NK-92 (cell line): ENCODE data around the gene CD99.

Experiments
- DNase-seq: peaks from one replicate; lab custom pipeline; 2025; ENCODE audit not compliant: unreplicated experiment; lab: John Stamatoyannopoulos, UW

Gene CD99

GRCh38 chrX:2690856-2691542 is at the start of gene CD99:
Gene CD99 (plus strand): TSS chrX:2691295. CDS start chrX:2691361, 66 bp downstream.
- DNase-seq, result no peak

DNA sequence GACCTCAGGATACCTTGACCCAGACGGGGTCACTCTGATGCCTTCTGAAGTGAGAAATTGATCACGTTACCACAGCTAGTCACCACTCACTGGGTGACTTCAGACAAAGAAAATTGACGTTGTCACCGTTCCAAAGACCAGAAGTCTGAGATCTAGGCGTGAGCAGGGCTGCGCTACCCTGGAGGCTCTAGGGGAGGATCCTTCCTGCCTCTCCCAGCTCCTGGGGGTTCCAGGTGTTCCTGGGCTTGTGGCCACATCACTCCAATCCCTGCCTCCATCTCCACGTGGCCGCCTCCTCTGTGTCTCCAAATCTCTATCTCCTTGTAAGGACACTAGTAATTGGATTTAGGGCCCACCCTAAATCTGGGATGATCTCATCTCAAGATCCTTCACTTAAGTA is 48.9 kb upstream of the CD99 start:
- DNase-seq, result no peak

GRCh38 chrX:2642791-2643190 is 48.3 kb upstream of the CD99 start:
- DNase-seq, result no peak

GRCh38 chrX:2643880-2644279 is 47.2 kb upstream of the CD99 start:
- DNase-seq, result no peak

DNA sequence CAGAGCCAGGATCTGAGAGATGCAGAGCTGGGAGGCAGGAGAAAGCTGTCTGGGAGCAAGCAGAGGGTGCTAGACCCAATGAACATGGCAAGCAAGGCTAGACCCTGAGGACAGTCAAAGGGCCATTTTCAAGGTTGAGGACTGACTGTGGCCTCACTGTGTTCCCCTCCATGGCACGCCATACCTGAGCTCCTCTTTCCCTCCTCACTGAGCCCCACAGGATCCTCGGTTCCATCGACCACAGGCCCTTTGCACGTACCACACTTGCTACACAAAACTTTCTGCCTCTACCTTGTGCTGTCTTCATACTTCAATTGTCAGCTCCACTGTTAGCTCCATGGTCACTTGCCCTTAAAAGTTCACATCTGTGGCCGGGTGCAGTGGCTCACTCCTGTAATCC is 45.5 kb upstream of the CD99 start:
- no peak for DNase-seq

DNA sequence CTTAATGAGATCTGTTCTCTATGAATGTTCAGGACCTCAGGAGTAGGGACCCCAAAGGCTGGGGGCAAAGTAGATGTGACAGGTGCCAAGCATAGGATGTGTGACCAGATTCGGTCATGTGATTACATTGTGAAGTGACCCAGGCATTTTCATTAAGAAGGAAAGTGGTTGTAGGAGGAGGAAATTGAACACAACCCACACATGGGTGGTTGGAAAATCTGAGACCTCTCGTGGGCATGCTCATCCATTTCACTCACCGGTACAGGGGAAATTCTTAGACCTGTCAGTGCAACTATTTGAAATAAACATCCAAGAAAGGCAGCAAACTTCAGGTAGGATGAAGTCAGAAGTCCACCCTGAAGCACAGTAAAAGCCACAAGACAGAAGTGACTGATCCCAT is 43.5 kb upstream of the CD99 start:
- DNase-seq, result no peak

- DNase-seq, result no peak
Measured at GRCh38 chrX:2650037-2650436, 41.1 kb upstream of the CD99 start.

DNA sequence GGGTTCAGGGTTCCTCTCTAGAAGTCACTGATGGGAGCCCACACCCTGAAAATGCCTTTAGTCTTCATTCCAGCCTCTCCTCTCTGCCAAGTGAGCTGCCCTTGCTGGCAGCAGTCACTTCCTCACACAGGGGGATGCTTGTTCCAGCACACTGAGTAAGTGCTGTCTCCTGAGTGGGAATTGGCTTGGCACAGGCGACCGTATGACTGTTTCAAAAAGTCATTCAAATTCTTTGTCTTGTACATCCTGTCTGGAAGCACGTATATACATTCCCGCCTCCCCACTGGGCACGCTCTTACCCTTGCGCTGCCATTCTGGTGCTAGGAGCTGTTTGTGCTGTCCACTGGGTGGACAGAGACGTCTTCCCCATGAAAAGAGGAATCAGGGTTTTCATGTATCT is 40.2 kb upstream of the CD99 start:
- DNase-seq, result no peak

GRCh38 chrX:2652106-2652505 is 39.0 kb upstream of the CD99 start:
- DNase-seq, result no peak

DNA sequence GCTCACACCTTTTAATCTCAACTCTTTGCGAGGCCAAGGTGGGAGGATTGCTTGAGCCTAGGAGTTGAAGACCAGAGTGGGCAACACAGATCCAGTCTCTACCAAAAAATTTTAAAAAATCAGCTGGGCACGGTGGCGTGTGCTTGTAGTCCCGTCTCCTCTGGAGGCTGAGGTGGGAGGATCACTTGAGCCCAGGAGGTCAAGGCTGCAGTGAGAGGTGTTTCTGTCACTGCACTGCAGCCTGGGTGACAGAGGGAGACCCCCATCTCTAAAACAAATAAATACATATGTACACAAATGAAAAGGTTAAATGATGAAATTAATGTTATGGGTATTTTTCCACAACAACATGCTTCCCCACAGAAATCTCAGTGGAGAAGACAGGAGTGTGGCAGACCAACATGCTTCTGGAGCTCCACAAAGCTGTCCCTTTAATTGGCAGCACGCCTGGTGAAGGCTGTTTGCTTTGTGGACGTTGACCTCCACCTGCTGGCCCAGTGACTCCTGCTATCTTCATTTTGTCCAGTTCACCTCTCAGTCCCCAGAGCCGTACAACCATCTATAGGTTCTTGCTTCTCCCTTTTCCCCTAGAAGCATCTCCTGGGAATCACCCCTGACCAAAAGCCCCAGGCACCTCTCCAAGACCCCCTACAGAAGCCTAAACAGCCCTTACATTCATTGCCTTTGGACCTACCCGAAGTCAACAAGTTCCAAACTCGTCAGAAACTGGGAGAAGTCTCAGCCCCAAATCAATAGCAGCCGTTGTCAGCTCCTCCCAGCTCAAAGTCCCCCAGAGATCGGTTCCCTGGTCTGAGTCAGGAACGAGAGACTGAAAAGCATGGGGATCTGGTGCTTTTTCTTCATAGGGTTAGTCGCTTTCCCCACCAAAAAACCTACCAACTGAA is 36.4 kb upstream of the CD99 start:
- DNase-seq, result no peak

DNA sequence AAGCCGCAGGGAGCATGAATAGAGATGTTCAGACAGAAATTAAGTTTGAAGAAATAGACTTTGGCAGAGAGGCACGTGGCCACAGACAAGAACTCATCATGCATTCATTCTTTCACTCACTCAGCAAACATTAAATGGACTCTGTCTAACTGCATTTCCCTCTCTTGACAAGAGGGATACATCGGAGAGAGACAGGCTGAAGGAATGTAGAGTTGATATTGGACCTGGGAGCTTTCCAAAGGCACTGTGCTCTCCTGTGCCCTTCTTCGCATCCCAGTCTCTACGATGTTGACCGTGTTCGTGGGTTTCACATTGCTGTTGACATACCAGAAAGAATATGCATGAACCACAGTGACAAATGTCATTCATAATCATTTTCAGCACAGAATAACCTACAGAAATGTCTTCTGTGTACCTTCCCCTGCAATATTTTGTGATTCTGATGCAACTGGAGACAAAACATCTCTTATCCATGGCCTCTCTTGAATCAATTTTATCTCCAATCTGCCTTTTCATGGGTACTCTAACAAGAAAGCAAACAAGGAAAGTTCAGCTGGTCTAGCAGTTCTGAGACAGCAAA is 34.7 kb upstream of the CD99 start:
- DNase-seq, result no peak

DNA sequence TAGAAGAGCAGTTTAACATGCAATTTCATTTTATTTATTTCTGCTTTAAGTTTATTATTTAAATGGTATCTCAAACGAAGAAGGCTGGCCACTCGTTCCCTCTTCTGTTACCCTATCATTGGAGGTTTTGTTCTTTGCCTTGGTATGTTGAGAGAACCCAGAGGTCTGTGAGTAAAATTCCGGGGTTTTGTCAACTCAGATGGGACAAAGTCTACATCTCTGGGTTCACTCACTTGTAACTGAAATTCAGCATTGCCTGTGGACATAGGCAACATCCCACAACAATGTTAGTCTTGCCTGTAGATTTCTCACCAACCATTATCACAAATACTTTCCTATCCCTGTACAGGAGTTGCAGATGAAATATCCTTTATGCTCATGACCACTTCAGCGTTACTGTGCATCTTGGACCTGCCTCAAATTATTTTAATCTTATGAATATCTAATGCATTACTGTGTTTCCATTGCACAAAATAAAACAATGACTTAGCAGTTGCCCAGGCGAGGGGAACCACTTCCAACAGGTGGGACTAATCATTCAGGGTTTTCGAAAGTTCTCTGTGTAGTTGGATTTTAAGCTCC is 33.5 kb upstream of the CD99 start:
- DNase-seq, result no peak

DNA sequence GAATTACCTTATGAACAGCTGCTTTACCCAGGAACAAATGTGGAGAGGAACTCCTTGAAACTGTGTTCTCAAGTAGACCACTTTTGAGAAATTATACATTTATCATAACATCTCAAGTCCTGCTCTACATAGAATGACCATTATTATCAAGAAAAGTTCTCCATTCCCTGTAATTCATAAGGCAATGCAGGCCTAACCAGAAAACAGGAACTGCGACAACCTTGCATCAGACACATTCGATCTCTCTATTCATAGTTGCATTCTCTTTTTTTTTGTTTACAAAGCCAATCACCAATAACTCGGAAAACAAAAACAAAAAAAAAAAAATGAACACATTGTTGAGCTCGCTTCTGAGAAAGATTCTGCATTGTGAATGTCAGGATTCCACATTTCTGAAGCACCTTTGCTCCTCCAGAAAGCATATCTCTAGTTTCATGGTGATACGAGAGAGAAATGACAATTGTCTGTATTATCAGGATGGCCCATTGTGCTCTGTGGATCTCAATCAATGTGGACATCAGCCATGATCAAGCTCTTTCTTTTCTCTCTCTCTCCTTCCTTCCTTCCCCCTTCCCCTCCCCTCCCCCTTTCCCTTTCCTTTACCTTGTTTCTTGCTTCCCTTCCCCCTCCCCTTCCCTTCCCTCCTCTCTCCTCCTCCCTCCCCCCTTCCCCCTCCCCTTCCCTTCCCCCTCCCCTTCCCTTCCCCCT is 32.4 kb upstream of the CD99 start:
- no peak for DNase-seq

DNA sequence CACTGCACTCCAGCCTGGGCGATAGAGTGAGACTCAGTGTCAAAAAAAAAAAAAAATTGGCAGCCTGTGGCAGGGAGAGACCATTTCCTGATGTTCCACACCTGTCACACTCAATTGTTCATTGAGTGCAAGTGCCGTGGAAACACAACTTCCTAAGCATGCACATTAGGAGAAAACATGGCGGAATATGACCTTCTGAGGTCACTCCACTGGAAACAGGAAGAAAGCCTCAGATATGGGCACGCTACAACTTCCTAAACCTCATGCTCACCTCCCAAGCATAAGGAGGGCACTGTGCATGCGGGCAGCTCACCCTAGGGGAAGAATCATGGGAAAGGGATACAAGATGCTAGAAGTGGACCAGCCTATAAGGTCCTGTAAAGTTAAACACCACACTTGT is 28.5 kb upstream of the CD99 start:
- DNase-seq, result no peak

DNA sequence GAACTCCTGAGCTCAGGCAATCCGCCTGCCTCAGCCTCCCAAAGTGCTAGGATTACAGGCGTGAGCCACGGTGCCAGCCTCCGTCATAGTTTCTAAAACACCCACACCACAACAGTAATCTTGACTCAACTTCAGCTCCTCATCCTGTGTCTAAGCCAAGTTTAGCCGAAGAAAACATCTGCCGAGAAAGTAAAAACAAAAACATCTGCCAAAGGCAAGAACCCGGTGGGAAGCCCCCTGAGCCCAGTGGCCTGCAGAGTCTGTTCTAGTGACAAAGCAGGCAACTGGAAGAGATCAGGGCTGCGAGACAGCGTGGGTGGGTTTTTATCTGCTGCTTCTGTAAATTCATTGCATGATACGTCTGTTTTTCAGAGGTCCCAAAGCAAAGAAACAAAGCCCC is 26.6 kb upstream of the CD99 start:
- no peak for DNase-seq

DNA sequence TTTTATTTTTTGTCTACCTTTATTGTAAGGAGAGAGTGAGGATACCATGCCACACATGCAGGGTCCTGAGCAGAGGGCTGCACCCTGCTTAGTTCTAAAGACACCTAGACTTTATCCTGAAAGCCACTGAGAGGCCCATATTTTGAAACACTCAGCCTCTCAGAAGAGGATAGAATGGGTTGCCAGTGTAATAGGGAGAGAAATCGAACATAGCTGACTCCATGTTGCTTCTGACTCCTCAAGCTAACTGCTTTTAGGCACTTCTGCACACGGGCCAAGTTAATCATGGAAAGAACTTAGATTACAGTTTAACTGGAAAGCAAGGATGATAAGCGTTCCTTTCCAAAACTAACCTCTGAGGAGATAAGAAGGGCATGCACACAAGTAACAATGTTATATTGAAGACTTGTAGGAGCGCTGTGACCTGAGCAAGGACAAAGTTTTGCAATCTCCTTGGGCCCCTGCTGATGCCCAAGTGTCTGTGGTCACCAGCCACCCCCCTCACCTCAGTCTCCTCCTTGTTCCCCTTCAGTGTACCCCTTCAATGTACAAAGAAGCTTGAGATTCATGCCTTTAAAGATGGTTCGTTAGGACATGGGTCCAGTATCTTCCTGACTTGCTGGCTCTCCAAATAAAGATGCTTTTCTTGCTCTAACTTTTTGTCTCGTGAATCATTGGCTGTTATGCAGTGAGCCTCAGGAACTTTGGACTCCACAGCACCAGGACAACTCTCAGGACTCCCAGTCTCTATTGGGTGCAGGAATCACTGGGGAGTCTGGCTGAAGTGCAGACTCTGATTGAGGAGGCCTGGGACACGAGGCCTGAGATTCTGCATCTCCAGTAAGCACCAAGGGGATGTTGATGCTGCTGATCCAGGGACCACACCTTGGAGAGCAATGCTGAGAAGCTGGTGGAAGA is 25.4 kb upstream of the CD99 start:
- DNase-seq, result no peak

- no peak for DNase-seq
Measured at GRCh38 chrX:2666491-2666890, 24.6 kb upstream of the CD99 start.

- no peak for DNase-seq
Measured at GRCh38 chrX:2670978-2671377, 20.1 kb upstream of the CD99 start.

DNA sequence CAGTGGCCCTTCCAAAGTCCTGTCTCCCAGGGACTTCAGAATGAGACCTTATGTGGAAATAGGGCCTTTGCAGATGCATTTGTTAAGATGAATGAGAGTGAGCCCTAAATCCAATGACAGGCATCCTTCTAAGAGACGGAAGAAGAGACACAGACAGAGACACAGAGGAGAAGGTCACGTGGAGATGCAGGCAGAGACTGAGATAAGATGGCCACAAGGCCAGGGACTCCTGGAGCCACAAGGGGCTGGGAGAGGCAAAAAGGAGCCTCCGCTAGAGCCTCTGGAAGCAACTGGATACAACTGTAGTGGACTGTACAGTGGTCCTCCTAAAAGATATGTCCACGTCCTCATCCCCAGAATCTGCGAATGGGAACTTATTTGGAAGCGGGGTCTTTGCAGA is 19.0 kb upstream of the CD99 start:
- no peak for DNase-seq

GRCh38 chrX:2673611-2674010 is 17.5 kb upstream of the CD99 start:
- no peak for DNase-seq
